HG02588 (cell line): ENCODE results near the gene RNU1-4.
"Not testable (repeated sequence)": the region's sequence is repeated elsewhere in the genome, so short reads cannot be mapped to it uniquely, and the experiment has no call there.

Source experiments
- ATAC-seq: cut with Tn5 transposase; IDR thresholded peaks from one replicate; pipeline ENCODE4 v1.9.1; 2021; ENCODE audit warnings: mild to moderate bottlenecking, moderate library complexity; ENCODE audit not compliant: unreplicated experiment

RNU1-4 gene

GRCh38 chr1:16787711-16788110 is 47.4 kb downstream of the RNU1-4 start:
- ATAC-seq = not testable (repeated sequence)
